MCF 10A (cell line): ENCODE data around the gene CDK1. TPM values are rescaled to one million over a fixed set of nuclear protein-coding genes. Genes with fewer than 3 reads are reported as not detected.
A peak's percentile ranks its signal among the peaks of the same experiment; 100 is the strongest.

Experiments used
- BruUV-seq: library from RNA; stranded (reverse); fragments of 400-500 nt; replicated peaks from 2 replicates; lab custom pipeline; 2021; lab: Mats Ljungman, UMichigan
- CTCF ChIA-PET: fragments of 300-600 bp; sonication (Branson Sonifier 250); formaldehyde crosslinking; extraction: SDS; loops from one replicate; lab custom pipeline; 2021; ENCODE audit warnings: antibody characterized with exemption, inconsistent platforms; lab: Yijun Ruan, JAX
- POLR2A ChIA-PET: fragments of 300-600, 350-650 bp; sonication (Branson Sonifier 250); formaldehyde crosslinking; extraction: SDS; loops from one replicate; lab custom pipeline; 2020; ENCODE audit warnings: antibody characterized with exemption, inconsistent platforms; lab: Yijun Ruan, JAX
- DNase-seq: peaks from one replicate; pipeline ENCODE4 v3.0.0-alpha.2; 2018; ENCODE audit not compliant: unreplicated experiment
- H3K27ac Mint-ChIP-seq: one replicate; pipeline ENCODE4 v1.8.0; 2022; ENCODE audit warnings: mild to moderate bottlenecking, low read depth, mixed read lengths; ENCODE audit not compliant: unreplicated experiment
- H3K27me3 Mint-ChIP-seq: one replicate; pipeline ENCODE4 v1.8.0; 2022; ENCODE audit warnings: mixed read lengths; ENCODE audit not compliant: insufficient read depth, unreplicated experiment
- H3K36me3 Mint-ChIP-seq: one replicate; pipeline ENCODE4 v1.8.0; 2022; ENCODE audit warnings: mild to moderate bottlenecking, moderate library complexity, mixed read lengths; ENCODE audit not compliant: insufficient read depth, unreplicated experiment
- H3K4me1 Mint-ChIP-seq: one replicate; pipeline ENCODE4 v1.8.0; 2022; ENCODE audit warnings: mixed read lengths; ENCODE audit not compliant: insufficient read depth, unreplicated experiment
- H3K4me3 Mint-ChIP-seq: one replicate; pipeline ENCODE4 v1.8.0; 2022; ENCODE audit warnings: mild to moderate bottlenecking, moderate library complexity, mixed read lengths; ENCODE audit not compliant: unreplicated experiment
- H3K9me3 Mint-ChIP-seq: one replicate; pipeline ENCODE4 v1.8.0; 2022; ENCODE audit warnings: mixed read lengths; ENCODE audit not compliant: unreplicated experiment
- intact Hi-C: fragments of 100-400 bp; cut with micrococcal nuclease; formaldehyde crosslinking; loops from 2 replicates; pipeline ENCODE4 v1.14.1; 2022
- total RNA-seq: library from RNA; stranded (reverse); gene quantifications from 2 replicates; pipeline ENCODE4 v1.2.3, GENCODE V29; 2022
- TF ChIP-seq, protein P1 (sequence below): fragments of 200-600 bp; IDR thresholded peaks from one replicate; pipeline ENCODE4 v1.8.0; 2022; ENCODE audit warnings: antibody characterized with exemption, mild to moderate bottlenecking; ENCODE audit not compliant: unreplicated experiment

Gene CDK1
- total RNA-seq, 1 experiment from 2014 or later: 48.8 TPM

DNA sequence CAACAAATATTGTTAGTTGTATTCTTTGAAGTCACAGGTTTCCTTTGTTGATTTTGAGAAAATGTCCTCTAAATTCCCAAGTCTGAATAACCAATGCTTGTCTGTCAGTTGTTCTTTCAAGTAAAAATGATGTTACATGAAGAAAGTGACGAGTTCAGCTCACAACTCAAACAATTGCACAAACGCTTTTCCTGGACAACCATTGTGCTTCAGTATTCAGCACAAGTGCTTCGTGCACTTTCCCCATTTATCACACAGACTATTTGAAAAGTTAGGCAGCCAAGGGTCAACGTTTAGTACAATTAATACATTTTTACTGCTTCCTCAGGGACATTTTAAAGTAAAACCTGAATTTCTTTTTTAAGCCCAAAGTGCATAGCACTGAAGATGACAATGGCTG lies 44.5 kb downstream of the CDK1 start:
- Mint-ChIP-seq H3K4me3 (no peak overlapping the region), H3K36me3 (no peaks in the 10 kb centered on the region), H3K9me3 (no peaks in the 10 kb centered on the region), H3K27me3 (no peaks in the 10 kb centered on the region), H3K4me1 (peaks cover 8% of the 10 kb centered on the region), H3K27ac (no peak overlapping the region)
- BruUV-seq: no TSS peak
- ChIA-PET CTCF (no interaction called here), POLR2A (no interaction called here)
- intact Hi-C loops: no loop called here
- TF ChIP-seq, protein P1, sequence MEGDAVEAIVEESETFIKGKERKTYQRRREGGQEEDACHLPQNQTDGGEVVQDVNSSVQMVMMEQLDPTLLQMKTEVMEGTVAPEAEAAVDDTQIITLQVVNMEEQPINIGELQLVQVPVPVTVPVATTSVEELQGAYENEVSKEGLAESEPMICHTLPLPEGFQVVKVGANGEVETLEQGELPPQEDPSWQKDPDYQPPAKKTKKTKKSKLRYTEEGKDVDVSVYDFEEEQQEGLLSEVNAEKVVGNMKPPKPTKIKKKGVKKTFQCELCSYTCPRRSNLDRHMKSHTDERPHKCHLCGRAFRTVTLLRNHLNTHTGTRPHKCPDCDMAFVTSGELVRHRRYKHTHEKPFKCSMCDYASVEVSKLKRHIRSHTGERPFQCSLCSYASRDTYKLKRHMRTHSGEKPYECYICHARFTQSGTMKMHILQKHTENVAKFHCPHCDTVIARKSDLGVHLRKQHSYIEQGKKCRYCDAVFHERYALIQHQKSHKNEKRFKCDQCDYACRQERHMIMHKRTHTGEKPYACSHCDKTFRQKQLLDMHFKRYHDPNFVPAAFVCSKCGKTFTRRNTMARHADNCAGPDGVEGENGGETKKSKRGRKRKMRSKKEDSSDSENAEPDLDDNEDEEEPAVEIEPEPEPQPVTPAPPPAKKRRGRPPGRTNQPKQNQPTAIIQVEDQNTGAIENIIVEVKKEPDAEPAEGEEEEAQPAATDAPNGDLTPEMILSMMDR: no peak
- no peak for DNase-seq

DNA sequence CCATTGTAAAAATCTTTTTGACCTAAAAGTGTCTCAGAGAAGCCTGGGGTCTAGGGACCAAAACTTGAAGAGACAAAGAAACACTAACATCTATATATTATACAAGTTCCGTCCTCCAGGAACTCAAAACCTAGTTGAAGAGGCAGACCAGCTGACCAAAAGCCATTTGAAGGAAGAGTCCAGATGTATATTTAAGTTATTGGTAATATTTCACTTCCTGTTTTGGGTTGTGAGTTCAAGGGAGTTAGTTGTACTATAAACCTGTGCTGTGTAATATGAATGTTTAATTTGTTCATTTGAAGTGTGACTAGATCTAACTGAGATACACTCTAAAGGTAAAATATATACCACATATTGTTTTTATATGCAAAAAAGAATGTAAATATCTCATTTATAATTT lies 45.0 kb downstream of the CDK1 start:
- Mint-ChIP-seq H3K27ac (no peak overlapping the region), H3K4me3 (no peak overlapping the region), H3K27me3 (no peaks in the 10 kb centered on the region), H3K4me1 (peaks cover 13% of the 10 kb centered on the region), H3K9me3 (no peaks in the 10 kb centered on the region), H3K36me3 (no peaks in the 10 kb centered on the region)
- POLR2A ChIA-PET: no interaction called here
- intact Hi-C loops: no loop called here
- CTCF ChIA-PET: interaction anchor here (0.6 to 1.6 kb wide), 3 partner anchors 18 to 318 kb away, joined by 3 to 4 read pairs (median 4); no protein-coding TSS in a partner anchor
- TF ChIP-seq, protein P1: no peak
- no peak for DNase-seq
- no TSS peak for BruUV-seq

DNA sequence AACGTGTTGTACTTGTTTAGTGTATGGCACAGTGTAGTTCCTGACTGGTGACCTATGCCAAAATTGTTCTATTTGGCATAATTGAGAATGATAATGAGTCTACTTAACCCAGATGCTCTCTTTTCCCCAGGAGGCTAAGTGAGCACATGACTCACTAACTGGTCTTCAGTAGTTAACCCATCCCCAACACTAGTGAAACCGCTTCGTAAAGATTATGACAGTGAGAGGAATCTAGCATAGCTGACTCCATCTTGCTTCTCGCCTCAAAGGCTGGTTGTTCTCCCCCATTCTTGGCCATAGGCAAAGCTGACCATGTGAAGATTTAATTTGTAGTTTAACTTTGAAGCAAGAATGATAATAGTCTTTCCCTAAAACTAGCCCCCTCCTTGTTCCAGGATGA lies 47.2 kb downstream of the CDK1 start:
- no peak for DNase-seq
- no TSS peak for BruUV-seq
- H3K9me3 Mint-ChIP-seq: no peaks in the 10 kb centered on the region
- no peaks in the 10 kb centered on the region for H3K36me3 Mint-ChIP-seq
- CTCF ChIA-PET: interaction anchor here (2.0 kb wide), 1 partner anchor 10 kb away, joined by 7 read pairs; no protein-coding TSS in a partner anchor
- peaks cover 17% of the 10 kb centered on the region for H3K4me1 Mint-ChIP-seq
- intact Hi-C loops: no loop called here
- TF ChIP-seq, protein P1: no peak
- H3K27ac Mint-ChIP-seq: no peak overlapping the region
- POLR2A ChIA-PET: no interaction called here
- H3K4me3 Mint-ChIP-seq: no peak overlapping the region
- H3K27me3 Mint-ChIP-seq: no peaks in the 10 kb centered on the region

DNA sequence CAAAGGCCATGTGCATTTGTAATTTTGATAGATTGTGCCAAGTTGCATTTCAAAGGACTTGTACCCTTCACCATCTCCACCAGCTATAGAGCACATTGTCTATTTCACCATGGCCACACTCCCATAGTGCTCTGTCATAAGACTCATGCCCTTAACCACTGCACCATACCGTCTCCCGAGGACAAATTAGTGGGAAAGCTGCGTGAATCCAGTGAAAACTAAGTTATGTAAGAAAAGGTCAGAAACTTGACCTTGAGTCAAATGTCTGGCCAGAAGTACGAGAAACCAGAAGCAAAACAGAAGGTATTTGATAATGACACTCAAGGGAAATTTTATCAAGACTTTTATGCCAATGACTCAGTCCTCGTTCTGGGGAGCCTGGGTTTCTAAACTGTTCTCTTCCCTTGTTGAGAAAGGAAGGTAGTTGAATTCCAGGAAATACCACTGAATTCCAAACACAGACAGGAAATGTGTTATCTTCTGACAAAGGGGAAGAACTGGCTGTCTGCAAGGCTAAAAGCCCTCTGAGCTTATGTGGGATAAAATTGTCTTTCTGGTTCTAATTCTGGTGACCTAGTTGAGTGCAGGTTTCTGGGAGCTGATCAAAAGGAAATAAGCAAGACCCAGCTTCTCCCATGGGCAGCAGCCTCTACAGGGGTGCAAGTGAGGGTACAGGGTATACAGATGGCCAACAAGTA lies 49.7 kb downstream of the CDK1 start:
- BruUV-seq: no TSS peak
- H3K36me3 Mint-ChIP-seq: no peaks in the 10 kb centered on the region
- no peaks in the 10 kb centered on the region for H3K9me3 Mint-ChIP-seq
- peaks cover 17% of the 10 kb centered on the region for H3K4me1 Mint-ChIP-seq
- H3K27me3 Mint-ChIP-seq: no peaks in the 10 kb centered on the region
- intact Hi-C loops: no loop called here
- TF ChIP-seq, protein P1: no peak
- DNase-seq: peak; percentile 42
- no peak overlapping the region for H3K27ac Mint-ChIP-seq
- H3K4me3 Mint-ChIP-seq: no peak overlapping the region
- ChIA-PET CTCF (no interaction called here), POLR2A (interaction anchor here (0.6 kb wide), 1 partner anchor 132 kb away, joined by 3 read pairs; no protein-coding TSS in a partner anchor)
